HepG2 (cell line): ENCODE results near the gene BICRA. TPM values are rescaled to one million over a fixed set of nuclear protein-coding genes. Genes with fewer than 3 reads are reported as not detected.
A peak's percentile ranks its signal among the peaks of the same experiment; 100 is the strongest.

Experiments used
- CHCHD3 ChIP-seq: sonication (generic); formaldehyde crosslinking; IDR thresholded peaks from 2 replicates; pipeline ENCODE4 v1.8.0; 2022; ENCODE audit warnings: mild to moderate bottlenecking, missing genetic modification reagents, moderate library complexity
- ERF ChIP-seq: IDR thresholded peaks from 2 replicates; pipeline ENCODE4 v1.6.1; 2018; ENCODE audit warnings: missing biosample characterization, missing genetic modification reagents
- FOXK1 ChIP-seq: sonication (generic); formaldehyde crosslinking; IDR thresholded peaks from 2 replicates; pipeline ENCODE4 v1.4.0; 2020; ENCODE audit warnings: low read depth, missing genetic modification reagents, borderline replicate concordance
- FOXO1 ChIP-seq: sonication (generic); formaldehyde crosslinking; IDR thresholded peaks from 2 replicates; pipeline ENCODE4 v1.4.0; 2020; ENCODE audit warnings: missing genetic modification reagents
- HMGXB4 ChIP-seq, 2 experiments: sonication (generic) in 1 of 2; formaldehyde crosslinking in 1 of 2; IDR thresholded peaks; 2 replicates each; pipeline versions ENCODE4 v1.4.0 to v1.6.1; 2018 to 2020; ENCODE audit warnings: missing genetic modification reagents in 2 of 2, borderline replicate concordance in 1 of 2, low read depth in 1 of 2, mild to moderate bottlenecking in 1 of 2, missing biosample characterization in 1 of 2
- JUN ChIP-seq: sonication (generic); formaldehyde crosslinking; IDR thresholded peaks from 2 replicates; pipeline ENCODE4 v1.4.0; 2020; ENCODE audit warnings: mild to moderate bottlenecking, missing genetic modification reagents
- KDM2A ChIP-seq: sonication (generic); formaldehyde crosslinking; IDR thresholded peaks from 2 replicates; pipeline ENCODE4 v1.4.0; 2020; ENCODE audit warnings: low read depth, missing genetic modification reagents, borderline replicate concordance
- NFATC3 ChIP-seq: sonication (generic); formaldehyde crosslinking; IDR thresholded peaks from 2 replicates; pipeline ENCODE4 v1.5.1; 2020; ENCODE audit warnings: mild to moderate bottlenecking, missing genetic modification reagents
- NFIC ChIP-seq: IDR thresholded peaks from 2 replicates; pipeline ENCODE4 v1.6.1; 2012; ENCODE audit warnings: mild to moderate bottlenecking, low read length, inconsistent platforms
- PITX1 ChIP-seq: sonication (generic); formaldehyde crosslinking; IDR thresholded peaks from 2 replicates; pipeline ENCODE4 v1.5.1; 2020; ENCODE audit warnings: mild to moderate bottlenecking, missing genetic modification reagents
- PRMT3 ChIP-seq: sonication (generic); formaldehyde crosslinking; IDR thresholded peaks from 2 replicates; pipeline ENCODE4 v1.8.1; 2022; ENCODE audit warnings: low read depth, mild to moderate bottlenecking, moderate library complexity, missing genetic modification reagents, borderline replicate concordance
- ZBTB2 ChIP-seq: sonication (generic); formaldehyde crosslinking; IDR thresholded peaks from 2 replicates; pipeline ENCODE4 v1.8.0; 2022; ENCODE audit warnings: low read depth, missing genetic modification reagents
- ZFP36L1 ChIP-seq: sonication (generic); formaldehyde crosslinking; IDR thresholded peaks from 2 replicates; pipeline ENCODE4 v1.8.0; 2022; ENCODE audit warnings: mild to moderate bottlenecking, missing genetic modification reagents, moderate library complexity
- ZFX ChIP-seq: sonication (generic); formaldehyde crosslinking; IDR thresholded peaks from 2 replicates; pipeline ENCODE4 v1.4.0; 2020; ENCODE audit warnings: mild to moderate bottlenecking, low read depth, missing genetic modification reagents, moderate library complexity
- ZNF577 ChIP-seq: sonication (generic); formaldehyde crosslinking; IDR thresholded peaks from 2 replicates; pipeline ENCODE4 v1.4.0; 2020; ENCODE audit warnings: mild to moderate bottlenecking, low read depth, missing genetic modification reagents, borderline replicate concordance
- ZNF580 ChIP-seq: IDR thresholded peaks from 2 replicates; pipeline ENCODE4 v1.6.1; 2016; ENCODE audit warnings: low read depth, borderline replicate concordance
- ZNF619 ChIP-seq: sonication (generic); formaldehyde crosslinking; IDR thresholded peaks from 2 replicates; pipeline ENCODE4 v1.4.0; 2020; ENCODE audit warnings: mild to moderate bottlenecking, missing genetic modification reagents
- ZSCAN22 ChIP-seq: sonication (generic); formaldehyde crosslinking; IDR thresholded peaks from 2 replicates; pipeline ENCODE4 v1.4.0; 2020; ENCODE audit warnings: mild to moderate bottlenecking, missing genetic modification reagents
- polyA plus RNA-seq, 8 experiments: library from polyadenylated mRNA; depleted of rRNA in 3 of 8; stranded (reverse) in 7 of 8; unstranded in 1 of 8; fragments of >200 nt; fragmentation: Illumina TruSeq in 4 of 8; extraction: Trizol in 4 of 8; gene quantifications; 2 replicates each; pipeline versions ENCODE4 v1.2.1 to v1.2.3, GENCODE V29; 2011 to 2016; ENCODE audit warnings: low read depth in 4 of 8, missing spikeins in 1 of 8, mixed read lengths in 1 of 8; ENCODE audit not compliant: insufficient read depth in 1 of 8
- total RNA-seq, 5 experiments: library from RNA; depleted of rRNA; stranded (reverse); fragments of >200 nt; fragmentation: Illumina TruSeq; extraction: Trizol; gene quantifications; 2 replicates each; pipeline ENCODE4 v1.2.3, GENCODE V29; 2016; ENCODE audit warnings: low read depth in 1 of 5
- TF ChIP-seq, protein P1 (sequence below): sonication (generic); formaldehyde crosslinking; IDR thresholded peaks from 2 replicates; pipeline ENCODE4 v1.8.0; 2022; ENCODE audit warnings: missing genetic modification reagents, low read depth, mild to moderate bottlenecking, borderline replicate concordance
- TF ChIP-seq, protein P2 (sequence below): sonication (generic); formaldehyde crosslinking; IDR thresholded peaks from 2 replicates; pipeline ENCODE4 v1.4.0; 2020; ENCODE audit warnings: mild to moderate bottlenecking, missing genetic modification reagents
- TF ChIP-seq, protein P3 (sequence below): IDR thresholded peaks from 2 replicates; pipeline ENCODE4 v1.6.1; 2016; ENCODE audit warnings: mild to moderate bottlenecking
- TF ChIP-seq, protein P4 (sequence below): IDR thresholded peaks from 2 replicates; pipeline ENCODE4 v1.6.1; 2012; ENCODE audit warnings: inconsistent platforms

BICRA gene
- total and polyA plus RNA-seq, 2 of the 13 experiments (the other 11 are each of a cell fraction or from before 2014, with no cell fraction given): 0.55 to 0.71 TPM

DNA sequence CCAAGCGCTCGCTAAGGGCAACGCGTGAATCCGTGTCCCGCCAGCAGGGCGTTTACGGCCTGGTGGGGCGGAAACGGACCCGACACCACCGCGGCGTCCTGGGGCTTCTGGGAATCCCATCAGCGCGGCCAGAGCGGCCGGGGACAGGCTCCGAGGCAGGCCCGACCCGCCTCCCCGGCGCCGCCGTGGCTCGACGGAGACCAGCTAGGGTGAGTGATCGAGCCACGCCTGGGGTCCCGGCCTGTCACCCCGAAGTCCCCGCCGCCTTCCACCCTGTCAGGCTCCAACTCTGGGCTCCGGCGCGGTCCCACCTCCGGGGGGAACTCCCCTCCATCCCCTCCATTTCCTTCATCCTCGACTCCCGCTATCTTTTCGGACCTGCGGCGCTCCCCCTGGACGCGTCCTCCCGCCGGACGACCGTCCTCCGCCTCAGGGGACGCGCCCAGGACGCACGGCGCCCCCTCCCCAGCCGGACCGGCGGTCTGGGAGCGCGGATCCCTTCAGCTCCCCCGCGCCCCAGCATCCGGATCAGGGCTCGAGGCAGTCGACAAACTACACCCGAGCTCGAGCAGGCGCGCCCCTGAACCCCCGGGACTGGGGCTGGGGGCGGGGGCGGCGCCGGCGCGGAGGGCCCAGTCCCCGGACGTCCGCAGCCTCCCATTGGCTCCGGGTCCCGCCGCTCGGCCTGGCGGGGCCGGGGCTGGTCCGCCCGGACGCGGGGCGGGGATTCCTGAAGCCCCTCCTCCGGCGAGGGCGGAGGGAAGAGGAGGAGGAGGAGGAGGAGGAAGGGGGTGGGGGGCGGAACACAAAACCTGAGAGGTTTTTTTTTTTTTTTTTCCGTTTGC is 638 bp upstream of the BICRA start (continued):
- TF ChIP-seq ERF (CRISPR knock-in tag): peak; percentile 65; the same call in 1 of the 2 replicates
- no peak for TF ChIP-seq CHCHD3 (CRISPR knock-in tag)
- TF ChIP-seq KDM2A (CRISPR knock-in tag): peak; percentile 78
- TF ChIP-seq PRMT3: no peak
- 0 out of 2 replicates have a peak, but pooled peaks have one; percentile 32 for TF ChIP-seq FOXK1 (CRISPR knock-in tag)
- no peak for TF ChIP-seq ZNF619
- 0 out of 2 replicates have a peak, but pooled peaks have one; percentile 47 for TF ChIP-seq JUN (CRISPR knock-in tag)
- peak; percentile 34 to 79; a peak in 3 of 4 replicates for TF ChIP-seq HMGXB4 (CRISPR knock-in tag; IDR thresholded peaks at IDR 0.05; ENCODE audit: borderline replicate concordance in 1 of 2, low read depth in 1 of 2)
- no peak for TF ChIP-seq FOXO1 (CRISPR knock-in tag)
- TF ChIP-seq ZBTB2 (CRISPR knock-in tag): peak; percentile 74; the same call in 1 of the 2 replicates
- TF ChIP-seq, protein P1, sequence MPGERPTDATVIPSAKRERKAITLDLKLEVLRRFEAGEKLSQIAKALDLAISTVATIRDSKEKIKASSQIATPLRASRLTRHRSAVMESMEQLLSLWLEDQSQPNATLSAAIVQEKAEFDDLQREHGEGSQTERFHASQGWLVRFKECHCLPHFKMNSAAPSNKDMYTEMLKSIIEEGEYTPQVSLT: no peak
- TF ChIP-seq ZFX (CRISPR knock-in tag): peak; percentile 89
- TF ChIP-seq ZFP36L1 (CRISPR knock-in tag): no peak
- 0 out of 2 replicates have a peak, but pooled peaks have one; percentile 45 for TF ChIP-seq NFATC3 (CRISPR knock-in tag)
- no peak for TF ChIP-seq PITX1 (CRISPR knock-in tag)
- TF ChIP-seq, protein P2, sequence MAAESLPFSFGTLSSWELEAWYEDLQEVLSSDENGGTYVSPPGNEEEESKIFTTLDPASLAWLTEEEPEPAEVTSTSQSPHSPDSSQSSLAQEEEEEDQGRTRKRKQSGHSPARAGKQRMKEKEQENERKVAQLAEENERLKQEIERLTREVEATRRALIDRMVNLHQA (CRISPR knock-in tag): no peak
- TF ChIP-seq, protein P3, sequence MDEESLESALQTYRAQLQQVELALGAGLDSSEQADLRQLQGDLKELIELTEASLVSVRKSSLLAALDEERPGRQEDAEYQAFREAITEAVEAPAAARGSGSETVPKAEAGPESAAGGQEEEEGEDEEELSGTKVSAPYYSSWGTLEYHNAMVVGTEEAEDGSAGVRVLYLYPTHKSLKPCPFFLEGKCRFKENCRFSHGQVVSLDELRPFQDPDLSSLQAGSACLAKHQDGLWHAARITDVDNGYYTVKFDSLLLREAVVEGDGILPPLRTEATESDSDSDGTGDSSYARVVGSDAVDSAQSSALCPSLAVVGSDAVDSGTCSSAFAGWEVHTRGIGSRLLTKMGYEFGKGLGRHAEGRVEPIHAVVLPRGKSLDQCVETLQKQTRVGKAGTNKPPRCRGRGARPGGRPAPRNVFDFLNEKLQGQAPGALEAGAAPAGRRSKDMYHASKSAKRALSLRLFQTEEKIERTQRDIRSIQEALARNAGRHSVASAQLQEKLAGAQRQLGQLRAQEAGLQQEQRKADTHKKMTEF (CRISPR knock-in tag): peak; percentile 78
- TF ChIP-seq, protein P4, sequence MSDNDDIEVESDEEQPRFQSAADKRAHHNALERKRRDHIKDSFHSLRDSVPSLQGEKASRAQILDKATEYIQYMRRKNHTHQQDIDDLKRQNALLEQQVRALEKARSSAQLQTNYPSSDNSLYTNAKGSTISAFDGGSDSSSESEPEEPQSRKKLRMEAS: no peak; the same call in 1 of the 2 replicates
- no peak for TF ChIP-seq ZNF577 (CRISPR knock-in tag)
- peak; percentile 22; the same call in 1 of the 2 replicates for TF ChIP-seq ZNF580 (CRISPR knock-in tag)
- no peak for TF ChIP-seq NFIC
- peak; percentile 67; the same call in 1 of the 2 replicates for TF ChIP-seq ZSCAN22 (CRISPR knock-in tag)
